OCI-LY1 (cell line): ENCODE data around the gene IL21R.

Source experiments
- H2AFZ ChIP-seq: fragments of 200-600 bp; sonication (generic), shearing (Covaris generic); 2 replicates; pipeline ENCODE4 v1.6.0; 2014; ENCODE audit warnings: antibody characterized with exemption, mild to moderate bottlenecking, low read length
- H3F3A ChIP-seq: fragments of 200-600 bp; sonication (generic), shearing (Covaris generic); 2 replicates; pipeline ENCODE4 v1.6.0; 2014; ENCODE audit warnings: mild to moderate bottlenecking, antibody characterized with exemption, low read length, moderate library complexity; ENCODE audit not compliant: insufficient read depth
- H3K27ac ChIP-seq: fragments of 200-600 bp; sonication (generic); 2 replicates; pipeline ENCODE4 v1.5.1; 2014; ENCODE audit warnings: low read length, mixed run types, mild to moderate bottlenecking, low read depth; ENCODE audit not compliant: poor library complexity, severe bottlenecking
- H3K27me3 ChIP-seq: fragments of 200-600 bp; sonication (generic); 2 replicates; pipeline ENCODE4 v1.6.0; 2014; ENCODE audit warnings: antibody characterized with exemption, mild to moderate bottlenecking, low read length, moderate library complexity; ENCODE audit not compliant: insufficient read depth
- H3K36me3 ChIP-seq: fragments of 200-600 bp; sonication (generic); 2 replicates; pipeline ENCODE4 v1.6.1; 2014; ENCODE audit warnings: mild to moderate bottlenecking, antibody characterized with exemption, low read length, moderate library complexity, mixed read lengths; ENCODE audit not compliant: insufficient read depth
- H3K4me1 ChIP-seq: fragments of 200-600 bp; sonication (generic); 2 replicates; pipeline ENCODE4 v1.5.1; 2014; ENCODE audit warnings: mild to moderate bottlenecking, low read length, moderate library complexity; ENCODE audit not compliant: insufficient read depth, severe bottlenecking
- H3K4me2 ChIP-seq: fragments of 200-600 bp; sonication (generic), shearing (Covaris generic); 2 replicates; pipeline ENCODE4 v1.6.1; 2014; ENCODE audit warnings: low read length
- H3K4me3 ChIP-seq: fragments of 200-600 bp; sonication (generic); 2 replicates; pipeline ENCODE4 v1.5.1; 2014; ENCODE audit warnings: low read length, low read depth, mild to moderate bottlenecking, mixed read lengths; ENCODE audit not compliant: poor library complexity, severe bottlenecking
- H3K79me2 ChIP-seq: fragments of 200-600 bp; shearing (Covaris generic); 2 replicates; pipeline ENCODE4 v1.6.1; 2016; ENCODE audit warnings: mixed run types, low read length, mixed read lengths; ENCODE audit not compliant: insufficient read depth
- H3K9ac ChIP-seq: fragments of 200-600 bp; sonication (generic), shearing (Covaris generic); 2 replicates; pipeline ENCODE4 v1.6.1; 2014; ENCODE audit warnings: mild to moderate bottlenecking, low read length, mixed read lengths
- H3K9me2 ChIP-seq: fragments of 200-600 bp; sonication (generic), shearing (Covaris generic); 2 replicates; pipeline ENCODE4 v1.6.1; 2014; ENCODE audit warnings: low read depth, mild to moderate bottlenecking, low read length, mixed read lengths
- H3K9me3 ChIP-seq: fragments of 200-600 bp; shearing (Covaris generic); 2 replicates; pipeline ENCODE4 v1.6.1; 2014; ENCODE audit warnings: low read length, mixed read lengths
- H4K20me1 ChIP-seq: fragments of 200-600 bp; sonication (generic), shearing (Covaris generic); 2 replicates; pipeline ENCODE4 v1.6.0; 2016; ENCODE audit warnings: mild to moderate bottlenecking, low read length; ENCODE audit not compliant: insufficient read depth
- CTCF ChIP-seq: fragments of 200-600 bp; sonication (generic), shearing (Covaris generic); IDR thresholded peaks from 2 replicates; pipeline ENCODE4 v1.5.1; 2017; ENCODE audit warnings: mild to moderate bottlenecking, antibody characterized with exemption, low read length, moderate library complexity, mixed read lengths
- EZH2 ChIP-seq: fragments of 200-600 bp; sonication (generic), shearing (Covaris generic); IDR thresholded peaks from 2 replicates; pipeline ENCODE4 v1.8.0; 2017; ENCODE audit warnings: borderline replicate concordance, mixed run types, mild to moderate bottlenecking, antibody characterized with exemption, low read length, moderate library complexity, mixed read lengths

Gene IL21R

DNA sequence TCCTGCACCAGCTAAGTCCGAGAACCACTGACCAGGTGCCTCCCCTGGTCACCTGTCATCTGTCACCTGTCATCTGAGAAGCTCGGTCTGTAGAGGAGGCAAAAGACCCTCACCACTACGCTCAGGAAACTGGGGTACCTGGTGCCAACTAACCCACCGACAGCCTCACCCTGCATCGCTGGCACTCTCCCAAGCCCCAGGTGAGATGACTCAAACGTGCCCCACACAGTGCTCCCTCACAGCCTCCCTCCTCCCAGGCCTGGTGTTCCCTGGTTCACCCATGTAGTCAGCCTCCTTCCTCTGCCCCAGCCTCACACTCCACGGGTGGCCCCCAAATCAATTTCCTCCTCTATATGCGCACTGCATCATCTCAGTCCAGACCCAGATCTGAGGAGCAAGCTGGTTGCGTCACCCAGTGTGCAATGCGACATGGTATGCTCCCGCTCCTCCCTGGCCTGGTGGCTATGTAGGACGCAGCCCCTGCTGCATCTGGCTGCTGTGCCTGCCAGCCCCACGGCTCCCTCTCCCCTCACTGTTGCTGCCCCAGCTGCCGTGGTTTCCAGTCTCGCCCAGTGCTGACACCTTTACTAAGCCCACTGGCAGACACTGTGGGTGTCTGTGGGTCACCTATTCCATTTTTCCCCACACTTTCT is 79.4 kb downstream of the IL21R start:
- no peak overlapping the region for H3K4me2 ChIP-seq
- TF ChIP-seq CTCF (no peak), EZH2 (no peak)
- no peak overlapping the region for H3K27ac ChIP-seq
- H3K4me3 ChIP-seq = no peak overlapping the region
- no peaks in the 10 kb centered on the region for H3K27me3 ChIP-seq
- H3K4me1 ChIP-seq = no peaks in the 10 kb centered on the region
- no peaks in the 10 kb centered on the region for H3K9me2 ChIP-seq
- no peaks in the 10 kb centered on the region for H4K20me1 ChIP-seq
- no peaks in the 10 kb centered on the region for H3K79me2 ChIP-seq
- no peak overlapping the region for H3K9ac ChIP-seq
- no peaks in the 10 kb centered on the region for H3K9me3 ChIP-seq
- no peak overlapping the region for H2AFZ ChIP-seq
- H3K36me3 ChIP-seq = peaks cover 83% of the 10 kb centered on the region
- H3F3A ChIP-seq = no peaks in the 10 kb centered on the region

GRCh38 chr16:27482397-27483087 is 80.6 kb downstream of the IL21R start:
- Histone ChIP-seq H3K9me2 (no peaks in the 10 kb centered on the region), H3K9ac (no peak overlapping the region), H4K20me1 (no peaks in the 10 kb centered on the region), H3K9me3 (no peaks in the 10 kb centered on the region), H3K36me3 (peaks cover 83% of the 10 kb centered on the region), H2AFZ (no peak overlapping the region), H3K27me3 (no peaks in the 10 kb centered on the region), H3K27ac (no peak overlapping the region), H3K79me2 (no peaks in the 10 kb centered on the region), H3K4me2 (no peak overlapping the region), H3K4me1 (no peaks in the 10 kb centered on the region), H3F3A (no peaks in the 10 kb centered on the region), H3K4me3 (no peak overlapping the region)
- TF ChIP-seq CTCF (no peak), EZH2 (no peak)

- H3K79me2 ChIP-seq = no peaks in the 10 kb centered on the region
- no peaks in the 10 kb centered on the region for H3K27me3 ChIP-seq
- no peak for TF ChIP-seq CTCF
- no peak for TF ChIP-seq EZH2
- H4K20me1 ChIP-seq = no peaks in the 10 kb centered on the region
- H3K36me3 ChIP-seq = peaks cover 83% of the 10 kb centered on the region
- no peaks in the 10 kb centered on the region for H3K9me2 ChIP-seq
- no peak overlapping the region for H3K4me3 ChIP-seq
- H3K9me3 ChIP-seq = no peaks in the 10 kb centered on the region
- H3K27ac ChIP-seq = no peak overlapping the region
- no peak overlapping the region for H2AFZ ChIP-seq
- H3K4me2 ChIP-seq = no peak overlapping the region
- no peak overlapping the region for H3K9ac ChIP-seq
- H3F3A ChIP-seq = no peaks in the 10 kb centered on the region
- no peaks in the 10 kb centered on the region for H3K4me1 ChIP-seq
These were observed 81.1 kb downstream of the IL21R start for GRCh38 chr16:27483088-27483437.
